Measurements from ENCODE around the gene CASP10. TPM values are rescaled to one million over a fixed set of nuclear protein-coding genes. Genes with fewer than 3 reads are reported as not detected.
A peak's percentile ranks its signal among the peaks of the same experiment; 100 is the strongest.

Gene CASP10
- total and polyA plus RNA-seq, 2 of the 13 experiments (the other 11 are each of a cell fraction or from before 2014, with no cell fraction given): 22.2 to 23.8 TPM

GRCh38 chr2:201260302-201260800 is 77.4 kb downstream of the CASP10 start, which contains the start of gene CASP8 (continued):
- TF ChIP-seq ZBTB40 (IDR thresholded peaks at IDR 0.05) (no peak), ZBTB40 (CRISPR knock-in tag; IDR thresholded peaks at IDR 0.05) (peak; percentile 33; the same call in 1 of the 2 replicates), SALL1 (CRISPR knock-in tag; IDR thresholded peaks at IDR 0.05) (peak; percentile 42), YEATS2 (CRISPR knock-in tag; IDR thresholded peaks at IDR 0.05; ENCODE audit: borderline replicate concordance) (peak; percentile 44; the same call in 1 of the 2 replicates), POLR2A (IDR thresholded peaks at IDR 0.05; ENCODE audit: insufficient read depth in 1 of 2, low read depth in 2 of 2, low read length in 2 of 2) (peak in 1 of 2 experiments; percentile 25; a peak in 1 of 4 replicates), ZNF331 (CRISPR knock-in tag; IDR thresholded peaks at IDR 0.05) (peak; percentile 88; the same call in 1 of the 2 replicates), MAX (IDR thresholded peaks at IDR 0.05) (peak; percentile 53; the same call in 1 of the 2 replicates), ZNF781 (CRISPR knock-in tag; IDR thresholded peaks at IDR 0.05; ENCODE audit: borderline replicate concordance, not compliant biosample characterization) (peak; percentile 74), CEBPB (IDR thresholded peaks at IDR 0.05; ENCODE audit: borderline replicate concordance, low read depth, low read length) (peak; percentile 77; the same call in 1 of the 2 replicates), ZMYM4 (CRISPR knock-in tag; IDR thresholded peaks at IDR 0.05) (peak; percentile 82), CBX5 (CRISPR knock-in tag; IDR thresholded peaks at IDR 0.05; ENCODE audit: borderline replicate concordance) (peak; percentile 81; the same call in 1 of the 2 replicates), KDM6A (CRISPR knock-in tag; IDR thresholded peaks at IDR 0.05; ENCODE audit: low read depth) (no peak), MAFF (IDR thresholded peaks at IDR 0.05; ENCODE audit: low read depth, low read length) (no peak), RARA (CRISPR knock-in tag; IDR thresholded peaks at IDR 0.05) (0 out of 2 replicates have a peak, but pooled peaks have one; percentile 24), HMG20A (CRISPR knock-in tag; IDR thresholded peaks at IDR 0.05; ENCODE audit: borderline replicate concordance) (peak; percentile 13; the same call in 1 of the 2 replicates), POLR2G (IDR thresholded peaks at IDR 0.05; ENCODE audit: low read depth, low read length) (peak; percentile 37; the same call in 1 of the 2 replicates), HOXA3 (CRISPR knock-in tag; IDR thresholded peaks at IDR 0.05) (peak; percentile 54; the same call in 1 of the 2 replicates), CEBPG (CRISPR knock-in tag; IDR thresholded peaks at IDR 0.05) (peak; percentile 88), PRPF4 (IDR thresholded peaks at IDR 0.05; ENCODE audit: low read depth, low read length, poor library complexity, severe bottlenecking) (peak; percentile 20)

All from HepG2 (cell line).